Measurements from ENCODE around the gene LRRC1.

Gene LRRC1

DNA sequence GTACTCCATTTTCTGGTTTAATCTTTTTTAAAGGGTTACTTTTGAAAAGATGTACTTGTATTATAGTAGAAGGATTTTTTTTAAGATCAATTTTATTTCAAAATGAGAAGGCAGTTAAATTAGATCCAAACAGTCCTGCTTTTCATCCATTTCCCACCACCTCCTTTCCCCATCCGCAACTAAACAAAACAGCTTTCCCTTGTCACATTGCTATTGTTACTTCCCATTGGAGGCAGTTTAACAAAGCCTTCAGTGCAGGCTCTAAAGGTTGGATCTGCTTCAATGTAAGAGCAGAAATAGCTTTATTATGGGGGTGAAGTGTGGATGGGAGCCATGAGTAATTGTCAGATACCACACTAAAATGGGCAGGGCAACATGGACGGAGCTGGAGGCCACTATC, 65.7 kb downstream of the LRRC1 start:
- TF ChIP-seq, protein P1, sequence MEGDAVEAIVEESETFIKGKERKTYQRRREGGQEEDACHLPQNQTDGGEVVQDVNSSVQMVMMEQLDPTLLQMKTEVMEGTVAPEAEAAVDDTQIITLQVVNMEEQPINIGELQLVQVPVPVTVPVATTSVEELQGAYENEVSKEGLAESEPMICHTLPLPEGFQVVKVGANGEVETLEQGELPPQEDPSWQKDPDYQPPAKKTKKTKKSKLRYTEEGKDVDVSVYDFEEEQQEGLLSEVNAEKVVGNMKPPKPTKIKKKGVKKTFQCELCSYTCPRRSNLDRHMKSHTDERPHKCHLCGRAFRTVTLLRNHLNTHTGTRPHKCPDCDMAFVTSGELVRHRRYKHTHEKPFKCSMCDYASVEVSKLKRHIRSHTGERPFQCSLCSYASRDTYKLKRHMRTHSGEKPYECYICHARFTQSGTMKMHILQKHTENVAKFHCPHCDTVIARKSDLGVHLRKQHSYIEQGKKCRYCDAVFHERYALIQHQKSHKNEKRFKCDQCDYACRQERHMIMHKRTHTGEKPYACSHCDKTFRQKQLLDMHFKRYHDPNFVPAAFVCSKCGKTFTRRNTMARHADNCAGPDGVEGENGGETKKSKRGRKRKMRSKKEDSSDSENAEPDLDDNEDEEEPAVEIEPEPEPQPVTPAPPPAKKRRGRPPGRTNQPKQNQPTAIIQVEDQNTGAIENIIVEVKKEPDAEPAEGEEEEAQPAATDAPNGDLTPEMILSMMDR (IDR thresholded peaks at IDR 0.05; ENCODE audit: low read depth, low read length, missing control alignments): no peak
- DNase-seq (ENCODE audit: low read depth): no peak
- no peak overlapping the region for H3K4me3 ChIP-seq (ENCODE audit: low read depth, low read length)

DNA sequence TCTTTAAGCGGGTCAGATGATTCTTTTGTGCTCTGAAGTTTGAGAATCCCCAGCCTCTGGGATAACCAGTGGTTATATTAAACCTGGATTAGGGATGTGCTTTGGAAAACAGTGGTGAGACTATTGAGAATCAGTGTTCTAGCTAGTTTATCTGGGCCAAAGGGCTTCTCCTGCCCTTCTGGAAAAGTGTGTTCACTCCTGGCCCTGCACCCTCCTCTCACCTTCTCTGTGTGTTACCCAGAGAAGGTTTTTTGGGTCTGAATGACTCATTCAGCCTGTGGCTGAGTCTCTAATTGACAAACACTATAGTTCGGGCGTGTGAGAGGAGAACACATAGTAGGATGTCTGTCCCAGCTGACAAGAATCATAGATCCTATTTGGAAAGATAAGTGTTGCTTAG, 66.7 kb downstream of the LRRC1 start:
- TF ChIP-seq, protein P1 (IDR thresholded peaks at IDR 0.05; ENCODE audit: low read depth, low read length, missing control alignments): no peak
- no peak overlapping the region for H3K4me3 ChIP-seq (ENCODE audit: low read depth, low read length)
- no peak for DNase-seq (ENCODE audit: low read depth)

DNA sequence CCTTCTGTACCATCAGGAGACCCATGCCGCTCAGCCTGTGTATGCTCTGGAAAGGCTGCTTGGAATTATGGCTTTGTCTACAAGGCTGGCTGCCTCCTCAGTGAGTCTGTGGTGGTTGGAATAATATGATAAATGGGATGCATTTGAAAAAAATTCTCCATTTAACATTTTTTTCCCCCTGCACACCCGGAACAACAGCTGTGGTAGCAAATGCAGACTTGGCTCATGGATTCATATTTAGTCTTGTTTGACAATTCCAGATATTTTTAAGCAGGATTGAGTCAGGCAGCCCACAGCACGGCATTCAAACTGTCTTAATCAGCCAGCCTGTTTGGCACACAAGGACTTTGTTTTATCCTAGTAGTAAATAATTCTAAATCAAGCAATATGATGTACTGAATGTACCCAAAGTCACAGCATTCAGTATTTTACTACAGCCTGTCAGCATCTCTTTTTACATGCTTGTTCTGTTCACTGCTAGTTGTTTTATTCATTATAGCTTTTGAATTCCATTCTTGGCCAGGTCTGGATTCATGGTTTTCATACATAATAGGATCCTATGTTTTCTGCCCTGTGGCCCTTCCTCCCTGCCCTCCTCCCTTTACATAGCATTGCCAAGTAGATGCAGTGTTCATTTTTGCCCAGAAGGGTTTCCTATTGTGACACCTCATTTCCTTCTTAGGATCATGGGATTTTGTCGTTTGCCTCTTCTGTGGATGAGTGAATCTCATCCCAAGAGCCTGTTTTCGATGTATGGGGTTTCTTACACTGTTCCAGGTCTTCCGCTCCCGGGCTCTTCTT, 68.1 kb downstream of the LRRC1 start:
- TF ChIP-seq, protein P1 (IDR thresholded peaks at IDR 0.05; ENCODE audit: low read depth, low read length, missing control alignments): no peak
- DNase-seq (ENCODE audit: low read depth): no peak
- H3K4me3 ChIP-seq (ENCODE audit: low read depth, low read length): no peak overlapping the region

DNA sequence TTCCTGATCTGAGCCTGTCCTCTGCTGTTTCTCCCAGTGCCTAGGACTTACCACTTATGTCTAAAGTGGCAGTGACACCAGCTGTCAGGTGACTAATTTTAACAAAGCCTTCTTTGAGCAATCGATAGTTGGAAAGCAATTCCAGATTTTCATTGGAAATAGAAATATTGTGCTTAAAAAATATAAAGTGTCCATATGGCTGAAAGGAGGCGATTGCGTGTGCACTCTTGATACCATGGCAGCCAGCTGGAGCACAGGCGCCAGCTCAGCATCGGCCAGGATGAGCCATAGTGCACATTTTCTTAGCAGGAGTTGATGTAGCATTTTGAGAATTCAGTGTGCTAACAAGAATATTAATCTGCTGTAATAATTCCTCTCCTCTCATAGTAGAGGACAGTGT, 70.0 kb downstream of the LRRC1 start:
- TF ChIP-seq, protein P1 (IDR thresholded peaks at IDR 0.05; ENCODE audit: low read depth, low read length, missing control alignments): no peak
- H3K4me3 ChIP-seq (ENCODE audit: low read depth, low read length): no peak overlapping the region

DNA sequence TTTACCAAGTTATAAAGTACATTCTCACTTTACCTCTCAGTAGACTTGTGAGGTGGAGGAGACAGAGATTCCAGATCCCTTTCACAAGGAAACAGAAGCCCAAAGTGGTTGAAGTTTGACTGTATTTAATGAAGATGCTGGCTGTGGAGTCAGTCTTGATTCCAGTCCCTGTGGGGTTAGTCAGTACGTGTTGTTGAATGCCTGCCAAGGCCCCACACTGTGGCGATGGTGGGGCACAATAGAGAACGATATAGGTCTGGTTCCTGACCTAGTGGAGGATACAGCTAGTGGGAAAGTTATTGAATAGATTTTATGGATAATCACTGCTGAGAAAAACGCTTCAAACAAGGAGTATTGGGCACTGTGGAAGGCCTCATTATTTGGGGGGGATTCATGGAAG, 71.4 kb downstream of the LRRC1 start:
- DNase-seq (ENCODE audit: low read depth): no peak
- TF ChIP-seq, protein P1 (IDR thresholded peaks at IDR 0.05; ENCODE audit: low read depth, low read length, missing control alignments): no peak
- no peak overlapping the region for H3K4me3 ChIP-seq (ENCODE audit: low read depth, low read length)

More for the DNA sequence above, 70.0 kb downstream of the LRRC1 start:
- DNase-seq (ENCODE audit: low read depth): no peak

DNA sequence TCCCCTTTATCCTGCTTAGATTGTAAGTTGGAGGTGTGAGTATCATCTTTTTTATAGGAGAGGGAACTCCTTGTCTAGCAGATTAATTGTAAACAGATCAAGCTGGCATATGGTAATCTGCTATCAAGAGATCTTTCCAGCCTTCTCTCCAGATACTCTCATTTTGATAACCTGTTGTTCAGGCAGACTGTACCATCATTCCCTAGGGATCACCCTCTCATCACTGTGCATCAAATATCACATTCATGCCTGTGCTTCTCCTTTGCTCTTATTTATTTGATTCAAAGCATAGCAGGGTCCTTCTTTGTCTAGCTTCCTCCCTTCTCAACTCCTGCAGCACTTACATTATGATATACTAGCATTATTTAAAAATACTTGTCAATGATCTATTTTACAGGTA, 73.8 kb downstream of the LRRC1 start:
- H3K4me3 ChIP-seq (ENCODE audit: low read depth, low read length): no peak overlapping the region
- no peak for DNase-seq (ENCODE audit: low read depth)
- TF ChIP-seq, protein P1 (IDR thresholded peaks at IDR 0.05; ENCODE audit: low read depth, low read length, missing control alignments): no peak

DNA sequence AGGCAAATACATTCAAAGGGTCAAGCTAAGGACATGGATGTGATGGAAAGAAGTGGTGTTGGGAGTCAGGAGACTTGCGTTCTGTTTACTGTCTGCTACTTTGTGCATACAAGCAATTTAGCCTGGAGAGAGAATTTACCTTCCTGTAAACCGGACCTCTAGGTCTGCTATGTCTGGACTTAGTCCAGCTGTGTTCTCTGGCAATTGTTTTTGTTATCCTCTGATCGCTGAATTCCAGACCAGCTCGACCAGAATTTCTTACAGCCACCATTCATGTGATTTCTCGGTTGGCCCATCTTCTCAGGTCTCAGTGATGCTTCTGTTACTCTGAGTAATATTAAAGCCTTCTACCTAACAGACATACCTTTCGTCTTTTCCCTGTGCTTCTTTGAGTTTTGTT, 75.2 kb downstream of the LRRC1 start:
- TF ChIP-seq, protein P1 (IDR thresholded peaks at IDR 0.05; ENCODE audit: low read depth, low read length, missing control alignments): no peak
- no peak overlapping the region for H3K4me3 ChIP-seq (ENCODE audit: low read depth, low read length)
- DNase-seq (ENCODE audit: low read depth): no peak
